GM19351 (cell line): ENCODE results near the gene MAPT.
"Not testable (repeated sequence)": the region's sequence is repeated elsewhere in the genome, so short reads cannot be mapped to it uniquely, and the experiment has no call there.

Experiments used
- ATAC-seq: cut with Tn5 transposase; IDR thresholded peaks from one replicate; pipeline ENCODE4 v1.9.1; 2021; ENCODE audit warnings: mild to moderate bottlenecking, moderate library complexity; ENCODE audit not compliant: unreplicated experiment

MAPT gene

DNA sequence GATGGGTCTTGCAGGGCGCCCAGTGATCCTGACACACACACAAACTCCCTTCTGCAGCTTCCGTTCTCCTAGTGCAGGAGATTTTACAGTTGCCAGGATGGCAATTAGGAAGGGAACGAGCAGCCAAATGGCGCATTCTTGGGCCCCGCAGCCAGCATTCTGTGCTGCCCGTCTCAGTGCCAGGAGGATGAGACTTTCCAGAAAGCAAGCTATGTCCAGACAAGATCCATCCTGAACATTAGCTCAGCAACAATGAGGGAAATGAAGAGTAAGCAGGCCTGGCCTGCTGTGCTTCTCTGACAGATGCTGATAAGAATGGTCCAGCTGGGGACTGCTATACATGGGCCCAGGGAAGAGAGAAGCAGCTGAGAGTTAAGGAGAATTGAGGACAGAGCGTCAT lies 33.2 kb upstream of the MAPT start:
- ATAC-seq, result no peak

DNA sequence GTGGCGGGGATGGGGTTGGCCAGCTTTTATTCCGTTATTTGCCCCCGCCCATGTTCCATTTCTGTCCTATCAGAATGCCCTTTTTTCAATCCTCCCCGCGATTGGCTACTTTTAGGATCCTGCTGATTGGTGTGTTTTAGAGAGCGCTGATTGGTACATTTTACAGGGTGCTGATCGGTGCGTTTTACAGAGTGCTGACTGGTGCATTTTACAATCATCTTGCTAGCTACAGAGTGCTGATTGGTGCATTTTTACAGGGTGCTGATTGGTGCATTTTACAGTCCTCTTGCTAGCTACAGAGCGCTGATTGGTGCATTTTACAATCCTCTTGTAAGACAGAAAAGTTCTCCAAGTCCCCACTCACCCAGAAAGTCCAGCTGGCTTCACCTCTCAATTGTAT lies 32.2 kb upstream of the MAPT start:
- ATAC-seq, result not testable (repeated sequence)

DNA sequence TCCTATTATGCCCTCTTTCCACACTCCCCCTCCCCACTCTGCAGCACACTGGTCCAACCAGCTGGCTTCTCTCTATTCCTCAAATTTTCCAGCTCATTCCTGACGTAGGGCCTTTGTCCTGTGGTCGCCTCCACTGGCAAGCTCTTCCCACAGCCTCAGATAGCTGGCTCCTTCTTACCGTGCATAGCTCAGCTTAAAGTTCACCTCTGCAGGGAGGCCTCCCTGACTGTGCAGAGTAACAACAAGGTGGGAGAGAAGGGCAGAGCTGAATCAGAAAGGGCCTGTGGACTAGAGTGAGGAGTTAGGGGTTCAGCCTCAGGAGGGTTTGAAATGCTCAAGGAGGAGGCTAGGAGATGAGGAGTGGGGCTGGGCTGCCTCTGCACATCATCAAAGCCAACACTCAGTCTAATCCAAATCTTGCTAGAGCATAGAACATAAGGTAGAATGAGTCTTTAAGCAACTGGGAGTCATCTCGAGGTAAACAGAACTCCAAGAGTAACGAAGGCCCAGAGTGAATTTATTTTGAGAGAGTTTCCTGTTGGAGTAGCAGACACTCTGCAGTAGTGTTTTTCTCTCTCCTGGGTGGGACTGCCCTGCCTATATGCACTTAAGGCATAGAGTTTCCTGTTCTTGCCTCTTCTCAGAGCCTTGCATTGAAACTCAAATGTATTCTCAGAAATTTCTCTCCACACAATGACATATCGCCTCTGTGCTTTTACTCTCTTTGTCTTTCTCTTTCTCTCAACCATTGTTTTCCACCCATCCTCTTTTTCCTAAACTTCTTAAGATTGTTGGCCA lies 30.3 kb upstream of the MAPT start:
- ATAC-seq, result no peak

DNA sequence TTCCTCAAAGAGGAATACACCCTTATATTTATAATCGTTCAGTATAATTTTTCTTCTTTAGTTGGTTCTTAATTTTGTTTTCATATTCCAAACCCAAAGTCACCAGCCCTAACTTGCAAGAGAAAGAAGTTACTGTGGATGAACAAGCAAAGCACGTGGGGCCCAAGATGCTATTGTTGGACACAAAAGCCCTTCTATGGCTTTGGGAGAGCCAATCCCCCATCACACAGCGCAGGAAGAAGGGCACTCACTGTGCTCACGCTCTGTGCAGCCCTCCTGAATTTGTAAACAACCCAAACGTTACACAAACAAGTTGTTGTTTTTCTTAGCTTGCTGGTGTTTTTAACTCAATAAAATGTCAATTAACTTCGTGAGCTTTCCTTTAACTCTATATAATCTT lies 27.2 kb upstream of the MAPT start:
- ATAC-seq, result no peak

GRCh38 chr17:45867702-45868101 lies 26.7 kb upstream of the MAPT start:
- no peak for ATAC-seq

DNA sequence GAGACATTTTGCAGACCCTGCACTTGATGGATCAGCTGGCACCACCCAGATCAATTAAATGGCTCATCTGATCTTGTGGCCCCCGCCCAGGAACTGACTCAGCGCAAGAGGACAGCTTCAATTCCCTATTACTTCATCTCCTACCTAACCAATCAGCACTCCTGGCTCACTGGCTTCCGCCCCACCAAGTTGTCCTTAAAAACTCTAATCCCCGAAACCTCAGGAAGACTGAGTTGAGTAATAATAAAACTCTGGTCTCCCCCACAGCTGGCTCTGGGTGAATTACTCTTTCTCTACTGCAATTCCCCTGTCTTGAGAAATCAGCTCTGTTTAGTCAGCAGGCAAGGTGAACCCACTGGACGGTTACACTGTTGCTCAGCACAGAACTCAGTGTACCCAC lies 26.1 kb upstream of the MAPT start:
- ATAC-seq, result no peak

DNA sequence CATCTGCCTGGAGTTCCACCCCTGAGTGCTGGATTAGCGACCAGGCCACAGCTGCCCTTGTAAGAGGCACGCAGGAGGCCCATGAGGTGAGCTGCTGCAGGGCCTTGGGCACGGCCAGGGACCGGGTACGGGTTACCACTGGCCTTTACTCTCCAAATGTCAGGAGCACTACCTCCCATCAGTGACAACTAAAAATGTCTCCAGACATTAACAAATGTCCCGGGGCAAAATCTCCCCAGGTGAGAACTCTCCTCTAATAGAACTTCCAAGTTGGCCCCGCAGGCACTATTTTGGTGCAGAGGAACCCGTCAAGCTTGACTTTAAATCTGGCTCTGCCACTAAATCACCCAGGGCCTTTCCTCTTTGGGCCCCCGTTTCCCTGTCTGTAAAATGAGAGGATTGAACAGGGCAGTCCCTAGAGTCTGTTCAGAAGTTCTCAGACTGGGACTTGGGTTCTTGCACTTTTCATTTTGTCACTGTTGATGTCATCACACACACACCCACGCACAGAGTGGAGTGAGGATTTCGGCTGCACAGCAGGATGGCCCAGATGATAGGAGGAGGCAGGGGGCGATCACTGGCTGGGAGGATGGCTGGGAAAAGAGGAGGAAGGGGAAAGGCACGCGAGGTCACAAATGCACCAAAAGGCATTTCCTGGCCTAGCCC lies 24.5 kb upstream of the MAPT start:
- no peak for ATAC-seq

GRCh38 chr17:45870342-45870974 lies 23.9 kb upstream of the MAPT start:
- no peak for ATAC-seq

DNA sequence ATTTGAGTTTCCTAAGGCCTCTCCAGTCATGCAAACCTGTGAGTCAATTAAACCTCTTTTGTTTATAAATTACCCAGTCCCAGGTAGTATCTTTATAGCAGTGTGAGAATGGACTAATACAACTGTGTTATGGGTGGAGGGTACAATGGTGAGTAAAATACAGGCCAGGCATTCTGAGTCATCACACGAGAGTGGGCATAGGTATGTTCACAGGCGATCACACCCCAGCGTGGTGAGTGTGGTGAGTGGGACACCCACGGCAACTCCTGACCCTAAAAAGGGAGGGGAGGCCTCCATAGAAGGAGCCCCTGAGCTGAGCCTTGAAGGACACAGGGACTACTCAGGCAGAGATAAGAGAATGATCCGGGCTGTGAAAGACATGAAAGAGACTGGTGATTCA lies 22.6 kb upstream of the MAPT start:
- ATAC-seq, result no peak

GRCh38 chr17:45873728-45874127 lies 20.6 kb upstream of the MAPT start:
- ATAC-seq, result no peak

DNA sequence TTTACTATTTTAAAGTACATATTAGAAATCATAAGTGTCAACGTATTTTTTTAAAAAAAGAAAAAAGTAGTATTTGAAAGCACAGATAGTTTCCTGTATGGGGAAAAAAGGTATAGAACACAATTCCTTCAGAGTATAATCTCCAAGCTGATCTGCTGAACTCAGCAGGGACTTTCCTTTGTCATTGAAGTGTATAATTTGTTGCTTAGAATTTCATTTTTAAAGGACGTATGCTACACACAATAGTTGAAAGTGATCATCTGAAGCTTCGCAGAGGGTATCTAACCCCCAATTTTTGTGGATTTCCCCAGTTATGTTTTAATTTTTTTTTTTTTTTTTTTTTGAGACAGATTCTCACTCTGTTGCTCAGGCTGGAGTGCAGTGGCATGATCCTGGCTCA lies 20.2 kb upstream of the MAPT start:
- ATAC-seq, result no peak

DNA sequence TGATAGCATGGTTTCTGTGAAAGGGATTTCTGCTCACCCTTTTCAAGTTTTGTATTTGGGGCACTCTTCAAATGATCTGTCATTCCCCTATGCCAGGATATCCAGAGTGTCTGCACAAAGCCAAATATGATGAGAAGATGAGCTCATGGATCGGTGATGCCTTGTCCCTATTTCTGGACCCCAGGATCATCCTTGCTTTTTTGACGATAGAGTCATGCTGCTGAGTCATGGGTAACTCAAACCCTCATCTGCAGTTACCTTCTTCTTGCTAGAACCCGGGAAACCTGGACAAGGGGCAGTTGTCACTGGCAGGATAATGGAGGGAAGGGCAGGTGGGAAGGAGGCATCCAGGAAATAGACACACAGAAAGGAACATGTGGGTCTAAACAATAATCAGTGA lies 17.8 kb upstream of the MAPT start:
- ATAC-seq, result no peak

DNA sequence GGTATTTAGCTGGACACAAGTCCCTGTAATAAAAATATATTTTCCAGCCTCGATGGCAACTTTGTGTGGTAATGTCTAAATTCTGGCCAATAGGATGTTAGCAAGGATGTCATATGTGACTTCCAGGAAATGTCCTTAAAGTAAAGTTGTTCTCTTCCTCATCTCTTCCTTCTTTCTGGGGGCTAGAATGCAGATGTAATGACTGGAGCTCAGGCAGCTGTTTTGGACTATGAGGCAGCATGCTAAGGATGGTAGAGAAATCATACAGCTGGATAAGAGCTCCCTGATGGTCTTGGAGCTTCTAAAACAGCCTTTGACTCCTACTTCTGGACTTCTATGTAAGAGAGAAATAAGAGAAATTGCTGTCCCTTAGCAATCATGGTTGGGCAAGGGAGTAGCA lies 16.9 kb upstream of the MAPT start:
- no peak for ATAC-seq

- ATAC-seq, result no peak
These were observed 11.3 kb upstream of the MAPT start for GRCh38 chr17:45883063-45883462.

DNA sequence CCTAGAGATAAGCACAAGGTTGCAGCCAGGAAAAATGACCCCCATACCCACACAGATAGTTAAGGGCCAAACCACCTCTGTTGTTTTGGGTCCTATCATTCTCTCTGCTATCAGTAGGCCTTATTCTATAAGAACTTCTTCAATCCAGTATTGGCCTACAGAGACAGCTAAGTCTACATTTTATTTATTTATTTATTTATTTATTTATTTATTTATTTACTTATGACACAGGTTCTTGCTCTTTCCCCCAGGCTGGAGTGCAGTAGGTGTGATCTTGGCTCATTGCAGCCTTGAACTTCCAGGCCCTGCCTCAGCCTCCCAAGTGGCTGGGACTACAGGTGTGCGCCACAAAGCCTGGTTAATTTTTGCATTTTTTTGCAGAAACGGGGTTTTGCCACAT lies 7.5 kb upstream of the MAPT start:
- ATAC-seq, result no peak

- ATAC-seq, result no peak
These were observed 6.0 kb upstream of the MAPT start for GRCh38 chr17:45888392-45888791.

DNA sequence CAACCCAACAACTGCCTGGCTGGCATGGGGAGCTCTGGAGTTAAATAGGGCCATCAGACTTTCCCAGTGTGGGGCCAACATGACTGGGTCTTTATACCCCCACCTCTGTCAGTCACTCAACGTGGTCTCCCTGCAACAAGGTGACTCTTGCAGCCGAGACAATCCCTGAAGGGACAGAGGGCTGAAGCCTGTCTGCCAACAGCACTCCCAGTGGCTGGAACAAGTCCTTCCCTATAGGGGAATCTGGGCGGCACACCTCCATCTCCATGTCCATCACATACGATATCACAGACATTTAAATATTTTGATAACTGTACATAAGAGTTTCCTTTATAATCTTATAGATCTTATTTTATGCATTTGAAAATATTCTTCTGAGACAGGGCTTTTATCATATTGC lies 4.8 kb upstream of the MAPT start:
- ATAC-seq, result no peak

GRCh38 chr17:45893725-45894021 lies 681 bp upstream of the MAPT start:
- no peak for ATAC-seq

GRCh38 chr17:45895304-45895968 lies 1.1 kb downstream of the MAPT start:
- no peak for ATAC-seq

GRCh38 chr17:45895969-45896785 lies 1.8 kb downstream of the MAPT start:
- ATAC-seq, result no peak
